Measurements from ENCODE around the gene FIP1L1.

Gene FIP1L1

GRCh38 chr4:53364624-53365023, 12.8 kb upstream of the FIP1L1 start:
- H2AFZ ChIP-seq, result no peak overlapping the region

GRCh38 chr4:53365121-53365485, 12.3 kb upstream of the FIP1L1 start:
- Histone ChIP-seq H3K36me3 (ENCODE audit: control insufficient read depth, insufficient read depth, low read length) (no peaks in the 10 kb centered on the region), H3K9me3 (ENCODE audit: control insufficient read depth, low read length) (no peaks in the 10 kb centered on the region), H3K9ac (no peak overlapping the region), H3K4me2 (ENCODE audit: low read length) (peak overlapping the region; percentile 92), H2AFZ (peak overlapping the region; percentile 94), H3K27ac (no peak overlapping the region), H3K4me3 (ENCODE audit: low read depth, low read length) (peak overlapping the region; percentile 71), H3K79me2 (no peaks in the 10 kb centered on the region), H3K27me3 (ENCODE audit: control insufficient read depth, insufficient read depth, low read length) (no peaks in the 10 kb centered on the region), H3K4me1 (no peaks in the 10 kb centered on the region)
- TF ChIP-seq CTCF (IDR thresholded peaks at IDR 0.05), result no peak

More at GRCh38 chr4:53364624-53365023, 12.8 kb upstream of the FIP1L1 start:
- H3K4me1 ChIP-seq, result no peaks in the 10 kb centered on the region
- H3K79me2 ChIP-seq, result no peaks in the 10 kb centered on the region
- H3K27me3 ChIP-seq (ENCODE audit: control insufficient read depth, insufficient read depth, low read length), result no peaks in the 10 kb centered on the region
- TF ChIP-seq CTCF (IDR thresholded peaks at IDR 0.05), result no peak
- H3K4me2 ChIP-seq (ENCODE audit: low read length), result peak overlapping the region; percentile 92
- H3K27ac ChIP-seq, result no peak overlapping the region
- H3K36me3 ChIP-seq (ENCODE audit: control insufficient read depth, insufficient read depth, low read length), result no peaks in the 10 kb centered on the region
- H3K9me3 ChIP-seq (ENCODE audit: control insufficient read depth, low read length), result no peaks in the 10 kb centered on the region
- no peak overlapping the region for H3K9ac ChIP-seq
- peak overlapping the region; percentile 71 for H3K4me3 ChIP-seq (ENCODE audit: low read depth, low read length)

- no peaks in the 10 kb centered on the region for H3K27me3 ChIP-seq (ENCODE audit: control insufficient read depth, insufficient read depth, low read length)
- H3K9ac ChIP-seq, result no peak within 1 kb of the TSS
- peak within 1 kb of the TSS; percentile 92 for H3K4me2 ChIP-seq (ENCODE audit: low read length)
- H3K79me2 ChIP-seq, result no peaks in the 10 kb centered on the region
- H2AFZ ChIP-seq, result peak within 1 kb of the TSS; percentile 94
- peak within 1 kb of the TSS; percentile 57 for H3K27ac ChIP-seq
- no peaks in the 10 kb centered on the region for H3K9me3 ChIP-seq (ENCODE audit: control insufficient read depth, low read length)
- no peaks in the 10 kb centered on the region for H3K36me3 ChIP-seq (ENCODE audit: control insufficient read depth, insufficient read depth, low read length)
- no peaks in the 10 kb centered on the region for H3K4me1 ChIP-seq
- peak within 1 kb of the TSS; percentile 71 for H3K4me3 ChIP-seq (ENCODE audit: low read depth, low read length)
- TF ChIP-seq CTCF (IDR thresholded peaks at IDR 0.05), result no peak
Observed at GRCh38 chr4:53365486-53366300, 11.7 kb upstream of the FIP1L1 start, which contains the start of gene SCFD2. Gene SCFD2, minus strand, starts transcription at chr4:53366061.

GRCh38 chr4:53366301-53366716, 11.1 kb upstream of the FIP1L1 start:
- Histone ChIP-seq H3K27me3 (ENCODE audit: control insufficient read depth, insufficient read depth, low read length) (no peaks in the 10 kb centered on the region), H3K4me3 (ENCODE audit: low read depth, low read length) (peak overlapping the region; percentile 71), H3K9ac (no peak overlapping the region), H3K4me2 (ENCODE audit: low read length) (peak overlapping the region; percentile 92), H3K9me3 (ENCODE audit: control insufficient read depth, low read length) (no peaks in the 10 kb centered on the region), H3K36me3 (ENCODE audit: control insufficient read depth, insufficient read depth, low read length) (no peaks in the 10 kb centered on the region), H3K79me2 (no peaks in the 10 kb centered on the region), H2AFZ (peak overlapping the region; percentile 94), H3K27ac (peak overlapping the region; percentile 57), H3K4me1 (no peaks in the 10 kb centered on the region)
- no peak for TF ChIP-seq CTCF (IDR thresholded peaks at IDR 0.05)

- H3K4me3 ChIP-seq (ENCODE audit: low read depth, low read length), result no peak overlapping the region
- H3K27ac ChIP-seq, result no peak overlapping the region
- no peaks in the 10 kb centered on the region for H3K4me1 ChIP-seq
- H3K27me3 ChIP-seq (ENCODE audit: control insufficient read depth, insufficient read depth, low read length), result no peaks in the 10 kb centered on the region
- H3K36me3 ChIP-seq (ENCODE audit: control insufficient read depth, insufficient read depth, low read length), result no peaks in the 10 kb centered on the region
- H3K9me3 ChIP-seq (ENCODE audit: control insufficient read depth, low read length), result no peaks in the 10 kb centered on the region
- no peak overlapping the region for H3K4me2 ChIP-seq (ENCODE audit: low read length)
- no peak for TF ChIP-seq CTCF (IDR thresholded peaks at IDR 0.05)
- no peaks in the 10 kb centered on the region for H3K79me2 ChIP-seq
- no peak overlapping the region for H3K9ac ChIP-seq
- H2AFZ ChIP-seq, result no peak overlapping the region
Observed at GRCh38 chr4:53367721-53368120, 9.7 kb upstream of the FIP1L1 start.
